Mesothelial cell of epicardium (in vitro differentiated cells): ENCODE measurements around the gene ADAM19. TPM values are rescaled to one million over a fixed set of nuclear protein-coding genes. Genes with fewer than 3 reads are reported as not detected.

ENCODE experiments used
- DNase-seq, 2 experiments: peaks; one replicate each; pipeline ENCODE4 v3.0.0; 2021; ENCODE audit warnings: low spot score in 2 of 2; ENCODE audit not compliant: unreplicated experiment in 2 of 2
- H3K27ac Mint-ChIP-seq: 2 replicates; pipeline ENCODE4 v1.8.0; 2021; ENCODE audit warnings: mixed read lengths
- H3K27me3 Mint-ChIP-seq: 2 replicates; pipeline ENCODE4 v1.8.0; 2021; ENCODE audit warnings: low read depth, mixed read lengths
- H3K36me3 Mint-ChIP-seq: 2 replicates; pipeline ENCODE4 v1.8.0; 2021; ENCODE audit warnings: mixed read lengths
- H3K4me1 Mint-ChIP-seq: 2 replicates; pipeline ENCODE4 v1.8.0; 2021; ENCODE audit warnings: mixed read lengths
- H3K4me3 Mint-ChIP-seq: 2 replicates; pipeline ENCODE4 v1.8.0; 2021; ENCODE audit warnings: mild to moderate bottlenecking, moderate library complexity, mixed read lengths
- H3K9me3 Mint-ChIP-seq: 2 replicates; pipeline ENCODE4 v1.8.0; 2021; ENCODE audit warnings: mixed read lengths
- total RNA-seq: library from RNA; stranded (reverse); gene quantifications from 3 replicates; pipeline ENCODE4 v1.2.1, GENCODE V29; 2021
- TF ChIP-seq, protein P1 (sequence below): fragments of 200-600 bp; sonication (generic); IDR thresholded peaks from one replicate; pipeline ENCODE4 v1.5.0; 2021; ENCODE audit warnings: antibody characterized with exemption; ENCODE audit not compliant: unreplicated experiment

Gene ADAM19
- total RNA-seq, 1 donor from 2014 or later = 19.7 TPM

DNA sequence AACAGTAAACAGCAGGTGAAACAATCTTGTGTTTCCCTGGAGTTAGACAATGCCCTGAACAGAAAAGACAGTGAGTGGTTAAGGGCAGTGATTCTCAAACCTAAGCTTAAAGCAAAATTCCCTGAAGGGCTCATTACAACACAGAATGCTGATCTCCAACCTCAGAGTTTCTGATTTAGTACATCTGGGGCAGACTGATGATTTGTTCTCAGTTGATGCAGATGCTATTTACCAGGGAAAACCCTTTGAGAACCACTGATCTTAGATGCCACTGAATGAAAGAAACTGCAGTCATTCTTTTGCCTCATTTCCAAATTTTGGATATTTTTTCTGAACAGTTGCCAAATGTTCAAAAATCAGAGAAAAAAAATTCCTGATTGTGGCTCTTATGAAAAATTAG, 18.7 kb upstream of the ADAM19 start:
- Mint-ChIP-seq H3K9me3 (peaks cover 20% of the 10 kb centered on the region), H3K4me3 (no peak overlapping the region), H3K27ac (no peak overlapping the region), H3K36me3 (peaks cover 5% of the 10 kb centered on the region), H3K4me1 (peaks cover 10% of the 10 kb centered on the region), H3K27me3 (no peaks in the 10 kb centered on the region)
- TF ChIP-seq, protein P1, sequence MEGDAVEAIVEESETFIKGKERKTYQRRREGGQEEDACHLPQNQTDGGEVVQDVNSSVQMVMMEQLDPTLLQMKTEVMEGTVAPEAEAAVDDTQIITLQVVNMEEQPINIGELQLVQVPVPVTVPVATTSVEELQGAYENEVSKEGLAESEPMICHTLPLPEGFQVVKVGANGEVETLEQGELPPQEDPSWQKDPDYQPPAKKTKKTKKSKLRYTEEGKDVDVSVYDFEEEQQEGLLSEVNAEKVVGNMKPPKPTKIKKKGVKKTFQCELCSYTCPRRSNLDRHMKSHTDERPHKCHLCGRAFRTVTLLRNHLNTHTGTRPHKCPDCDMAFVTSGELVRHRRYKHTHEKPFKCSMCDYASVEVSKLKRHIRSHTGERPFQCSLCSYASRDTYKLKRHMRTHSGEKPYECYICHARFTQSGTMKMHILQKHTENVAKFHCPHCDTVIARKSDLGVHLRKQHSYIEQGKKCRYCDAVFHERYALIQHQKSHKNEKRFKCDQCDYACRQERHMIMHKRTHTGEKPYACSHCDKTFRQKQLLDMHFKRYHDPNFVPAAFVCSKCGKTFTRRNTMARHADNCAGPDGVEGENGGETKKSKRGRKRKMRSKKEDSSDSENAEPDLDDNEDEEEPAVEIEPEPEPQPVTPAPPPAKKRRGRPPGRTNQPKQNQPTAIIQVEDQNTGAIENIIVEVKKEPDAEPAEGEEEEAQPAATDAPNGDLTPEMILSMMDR = no peak
- DNase-seq = no peak

DNA sequence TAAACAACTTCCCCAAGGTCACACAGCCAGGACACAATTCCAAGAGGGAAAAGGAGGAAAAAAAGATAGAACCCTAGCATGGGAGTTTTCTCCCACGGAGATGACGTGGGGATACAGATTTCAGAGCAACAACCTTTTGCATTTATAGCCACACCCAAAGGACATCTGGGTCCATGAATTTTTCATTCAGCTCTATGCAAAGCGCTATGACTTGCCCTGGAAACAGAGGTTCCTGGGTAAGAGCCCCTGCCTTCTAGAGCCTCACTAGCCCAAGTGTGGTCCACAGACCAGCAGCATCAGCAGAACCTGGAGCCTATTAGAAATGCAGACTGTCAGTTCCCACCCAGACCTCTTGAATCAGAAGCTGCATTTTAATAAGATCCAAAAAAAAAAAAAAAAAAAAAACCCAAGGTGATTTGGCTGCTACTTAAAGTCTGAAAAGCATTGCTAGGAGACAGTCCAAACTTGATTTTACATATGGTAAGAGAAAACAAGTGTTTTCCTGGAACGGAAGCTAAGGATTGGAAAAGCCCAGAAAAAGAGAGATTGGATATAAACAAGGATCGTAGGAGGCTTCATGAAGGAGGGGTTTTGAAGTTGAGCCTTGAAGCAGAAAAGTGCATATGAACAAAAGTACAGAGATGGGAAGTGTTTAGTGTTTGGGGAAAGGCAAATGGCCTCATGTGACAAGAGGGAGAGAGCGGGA, 17.6 kb upstream of the ADAM19 start:
- DNase-seq = no peak
- Mint-ChIP-seq H3K36me3 (peaks cover 5% of the 10 kb centered on the region), H3K4me3 (no peak overlapping the region), H3K27ac (no peak overlapping the region), H3K9me3 (peaks cover 12% of the 10 kb centered on the region), H3K4me1 (peaks cover 10% of the 10 kb centered on the region), H3K27me3 (no peaks in the 10 kb centered on the region)
- TF ChIP-seq, protein P1 = no peak

GRCh38 chr5:157592594-157592993, 17.0 kb upstream of the ADAM19 start:
- peaks cover 10% of the 10 kb centered on the region for H3K4me1 Mint-ChIP-seq
- peaks cover 11% of the 10 kb centered on the region for H3K9me3 Mint-ChIP-seq
- no peak overlapping the region for H3K4me3 Mint-ChIP-seq
- TF ChIP-seq, protein P1 = no peak
- peaks cover 5% of the 10 kb centered on the region for H3K36me3 Mint-ChIP-seq
- H3K27me3 Mint-ChIP-seq = no peaks in the 10 kb centered on the region
- no peak for DNase-seq
- H3K27ac Mint-ChIP-seq = no peak overlapping the region

- Mint-ChIP-seq H3K9me3 (peaks cover 7% of the 10 kb centered on the region), H3K27ac (no peak overlapping the region), H3K27me3 (no peaks in the 10 kb centered on the region), H3K4me1 (peaks cover 10% of the 10 kb centered on the region), H3K4me3 (no peak overlapping the region), H3K36me3 (peaks cover 5% of the 10 kb centered on the region)
- DNase-seq = no peak
- TF ChIP-seq, protein P1 = no peak
These were observed 14.9 kb upstream of the ADAM19 start for GRCh38 chr5:157590478-157590877.

DNA sequence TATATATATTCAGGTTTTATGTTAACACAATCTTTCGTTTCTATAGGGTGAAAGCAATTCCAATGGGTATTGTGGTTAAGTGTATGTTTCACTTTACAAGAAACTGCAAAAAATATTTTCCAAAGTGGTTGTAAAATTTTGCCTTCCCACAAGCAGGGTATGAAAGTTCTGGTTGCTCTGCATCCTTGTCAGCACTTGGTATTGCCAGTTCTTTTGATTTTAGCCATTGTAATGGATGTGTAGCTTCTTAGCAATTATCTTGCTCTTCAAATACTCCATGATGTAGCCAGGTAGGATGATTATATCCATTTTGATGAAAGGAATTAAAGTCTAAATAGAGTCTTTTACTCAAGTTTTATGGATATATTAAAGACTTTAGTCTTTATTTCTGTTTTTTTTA, 9.1 kb upstream of the ADAM19 start:
- Mint-ChIP-seq H3K27ac (no peak overlapping the region), H3K27me3 (no peaks in the 10 kb centered on the region), H3K9me3 (no peaks in the 10 kb centered on the region), H3K36me3 (no peaks in the 10 kb centered on the region), H3K4me3 (no peak overlapping the region), H3K4me1 (no peaks in the 10 kb centered on the region)
- TF ChIP-seq, protein P1 = no peak
- DNase-seq = no peak
